Tibial artery (tissue), 4 donors: ENCODE results near the gene HES5.
"Not testable (repeated sequence)": the region's sequence is repeated elsewhere in the genome, so short reads cannot be mapped to it uniquely, and the experiment has no call there.

Experiments used
- DNase-seq, 2 donors: peaks; one replicate each; pipeline ENCODE4 v3.0.0-alpha.2; 2019
- H3K27ac ChIP-seq, 2 donors: fragments of 200-600 bp; sonication (generic) in 1 of 2; 1 replicate in 1 of 2; 2 replicates in 1 of 2; pipeline ENCODE4 v1.5.1; 2018 to 2019; ENCODE audit warnings: mild to moderate bottlenecking in 1 of 2
- H3K27me3 ChIP-seq, 2 donors: fragments of 200-600 bp; sonication (generic) in 1 of 2; one replicate each; pipeline versions ENCODE4 v1.5.1 to v1.6.0; 2016 to 2019
- H3K36me3 ChIP-seq, 3 donors: fragments of 200-600 bp; sonication (generic) in 2 of 3; one replicate each; pipeline ENCODE4 v1.5.1; 2016 to 2019; ENCODE audit warnings: mild to moderate bottlenecking in 2 of 3
- H3K4me1 ChIP-seq, 4 donors: fragments of 200-600 bp; sonication (generic) in 2 of 4; 1 replicate in 3 of 4; 2 replicates in 1 of 4; pipeline ENCODE4 v1.5.1; 2016 to 2019
- H3K4me3 ChIP-seq, 2 donors: fragments of 200-600 bp; sonication (generic) in 1 of 2; 1 replicate in 1 of 2; 2 replicates in 1 of 2; pipeline ENCODE4 v1.5.1; 2018 to 2019; ENCODE audit warnings: mild to moderate bottlenecking in 2 of 2
- H3K9me3 ChIP-seq, 3 donors: fragments of 200-600 bp; sonication (generic) in 1 of 3; one replicate each; pipeline ENCODE4 v1.5.1; 2016 to 2019
- intact Hi-C: fragments of 100-400 bp; cut with DNase I; formaldehyde crosslinking; loops from one replicate; pipeline ENCODE4 v1.15.0; 2023; ENCODE audit warnings: low total_unique reads
- TF ChIP-seq, protein P1 (sequence below), 2 experiments: fragments of 200-600 bp in 1 of 2; fragments of 450-650 bp in 1 of 2; IDR thresholded peaks; one replicate each; pipeline ENCODE4 v1.5.1; 2017 to 2019; ENCODE audit warnings: antibody characterized with exemption in 2 of 2, mild to moderate bottlenecking in 1 of 2, moderate library complexity in 1 of 2

The HES5 gene

DNA sequence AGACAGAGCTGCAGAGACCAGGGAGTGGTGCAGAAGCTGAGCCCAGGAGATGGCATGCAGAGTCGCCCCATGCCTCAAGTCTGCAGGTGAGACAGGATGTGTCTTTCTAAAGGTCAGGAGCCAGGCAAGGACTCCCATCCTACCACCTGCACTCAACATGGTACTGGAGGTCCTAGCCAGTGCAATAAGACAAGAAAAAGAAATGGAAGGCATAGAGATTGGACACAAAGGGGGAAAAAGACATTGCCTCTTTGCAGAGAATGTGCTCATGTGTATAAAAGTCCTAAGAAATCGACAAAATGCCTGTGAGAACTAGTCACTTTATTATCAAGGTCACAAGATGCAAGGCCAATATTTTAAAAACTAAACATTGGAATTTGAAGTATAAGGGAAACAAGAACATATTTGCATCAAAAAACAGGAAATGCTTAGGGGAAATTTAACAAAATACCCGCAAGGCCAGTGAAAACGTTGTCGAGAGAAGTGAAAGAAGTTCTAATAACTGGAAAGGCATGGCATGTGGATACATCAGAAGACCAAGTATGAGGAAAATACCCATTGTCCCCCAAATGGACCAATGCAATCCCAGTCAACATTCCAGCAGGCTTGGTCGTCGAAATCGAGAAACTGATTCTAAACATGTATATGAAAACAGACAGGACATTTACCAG lies 43.3 kb upstream of the HES5 start:
- TF ChIP-seq, protein P1, sequence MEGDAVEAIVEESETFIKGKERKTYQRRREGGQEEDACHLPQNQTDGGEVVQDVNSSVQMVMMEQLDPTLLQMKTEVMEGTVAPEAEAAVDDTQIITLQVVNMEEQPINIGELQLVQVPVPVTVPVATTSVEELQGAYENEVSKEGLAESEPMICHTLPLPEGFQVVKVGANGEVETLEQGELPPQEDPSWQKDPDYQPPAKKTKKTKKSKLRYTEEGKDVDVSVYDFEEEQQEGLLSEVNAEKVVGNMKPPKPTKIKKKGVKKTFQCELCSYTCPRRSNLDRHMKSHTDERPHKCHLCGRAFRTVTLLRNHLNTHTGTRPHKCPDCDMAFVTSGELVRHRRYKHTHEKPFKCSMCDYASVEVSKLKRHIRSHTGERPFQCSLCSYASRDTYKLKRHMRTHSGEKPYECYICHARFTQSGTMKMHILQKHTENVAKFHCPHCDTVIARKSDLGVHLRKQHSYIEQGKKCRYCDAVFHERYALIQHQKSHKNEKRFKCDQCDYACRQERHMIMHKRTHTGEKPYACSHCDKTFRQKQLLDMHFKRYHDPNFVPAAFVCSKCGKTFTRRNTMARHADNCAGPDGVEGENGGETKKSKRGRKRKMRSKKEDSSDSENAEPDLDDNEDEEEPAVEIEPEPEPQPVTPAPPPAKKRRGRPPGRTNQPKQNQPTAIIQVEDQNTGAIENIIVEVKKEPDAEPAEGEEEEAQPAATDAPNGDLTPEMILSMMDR (IDR thresholded peaks at IDR 0.05) = no peak
- Histone ChIP-seq H3K9me3 (peaks cover 0 to 4% (median 0%) of the 10 kb centered on the region in 3 donors), H3K4me1 (peaks cover 0 to 7% (median 0%) of the 10 kb centered on the region in 4 donors), H3K27me3 (peaks cover 0 to 16% of the 10 kb centered on the region in 2 donors), H3K36me3 (no peaks in the 10 kb centered on the region), H3K27ac (no peak overlapping the region), H3K4me3 (no peak overlapping the region)
- intact Hi-C loops = no loop called here
- no peak for DNase-seq

DNA sequence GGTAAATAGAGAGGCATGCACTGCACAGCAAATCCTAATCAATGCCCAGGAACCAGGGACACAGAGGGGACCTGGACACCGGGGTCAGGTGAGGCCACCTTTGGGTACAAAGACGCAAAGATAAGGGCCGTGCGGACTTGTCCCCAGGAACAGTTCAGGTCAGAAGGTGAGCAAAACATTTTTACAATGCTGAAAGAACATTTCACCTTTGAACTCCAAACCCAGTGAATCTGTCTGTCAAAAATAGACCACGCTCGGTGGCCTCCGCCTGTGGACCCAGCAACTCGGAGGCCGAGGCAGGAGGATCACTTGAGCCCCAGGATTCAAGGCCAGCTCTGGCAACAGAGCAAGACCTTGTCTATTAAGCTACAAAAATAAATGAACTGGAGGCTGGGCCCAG lies 41.3 kb upstream of the HES5 start:
- peaks cover 0 to 21% of the 10 kb centered on the region in 2 donors for H3K27me3 ChIP-seq
- H3K36me3 ChIP-seq = no peaks in the 10 kb centered on the region
- TF ChIP-seq, protein P1 (IDR thresholded peaks at IDR 0.05) = no peak
- H3K27ac ChIP-seq = no peak overlapping the region
- no peaks in the 10 kb centered on the region for H3K4me1 ChIP-seq
- intact Hi-C loops = no loop called here
- DNase-seq = no peak
- peaks cover 0 to 4% (median 0%) of the 10 kb centered on the region in 3 donors for H3K9me3 ChIP-seq
- H3K4me3 ChIP-seq = no peak overlapping the region

DNA sequence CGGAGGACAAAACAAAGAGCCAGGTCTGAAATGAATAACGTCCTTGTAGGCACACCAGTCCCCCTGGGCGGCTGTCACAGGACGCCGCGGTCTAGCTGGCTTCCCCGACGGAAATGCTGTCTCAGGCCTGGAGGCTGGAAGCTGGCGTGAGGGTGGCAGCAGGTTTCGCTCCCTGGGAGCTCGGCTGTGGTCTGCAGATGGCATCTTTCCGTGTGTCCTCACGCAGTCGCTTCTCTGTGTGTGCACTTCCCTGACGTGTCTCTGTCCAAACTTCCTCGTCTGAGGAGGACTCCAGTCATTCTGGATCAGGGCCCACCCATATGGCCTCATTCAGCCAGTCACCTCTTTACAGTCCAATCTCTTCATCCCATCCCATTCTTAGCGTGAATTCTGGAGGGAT lies 40.3 kb upstream of the HES5 start:
- no peak for DNase-seq
- Histone ChIP-seq H3K27me3 (peaks cover 0 to 19% of the 10 kb centered on the region in 2 donors), H3K4me1 (no peaks in the 10 kb centered on the region), H3K9me3 (peaks cover 0 to 4% (median 0%) of the 10 kb centered on the region in 3 donors), H3K27ac (no peak overlapping the region), H3K36me3 (no peaks in the 10 kb centered on the region), H3K4me3 (no peak overlapping the region)
- TF ChIP-seq, protein P1 (IDR thresholded peaks at IDR 0.05) = no peak
- intact Hi-C loops = no loop called here

DNA sequence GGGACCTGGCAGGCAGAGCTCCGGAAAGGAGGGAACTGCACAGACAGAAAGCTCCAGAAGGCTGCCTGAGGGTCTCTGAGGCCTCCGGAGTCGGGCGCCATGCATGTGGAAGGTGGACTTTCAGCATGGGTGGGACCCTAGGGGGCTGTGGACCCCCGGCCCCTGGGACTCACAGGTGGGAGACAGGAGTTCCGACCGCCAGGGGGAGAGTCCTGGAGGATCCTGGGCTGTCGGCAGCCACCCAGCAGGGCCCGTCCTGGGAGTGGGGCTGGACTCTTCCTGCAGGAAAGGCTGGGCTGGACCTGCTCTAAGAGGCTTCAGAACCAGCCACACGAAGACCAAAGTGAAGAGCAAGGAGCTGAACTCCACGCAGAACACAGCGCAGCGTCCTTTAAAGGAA lies 39.6 kb upstream of the HES5 start:
- H3K9me3 ChIP-seq, intact Hi-C loops, H3K36me3 ChIP-seq, H3K4me1 ChIP-seq, H3K4me3 ChIP-seq, H3K27ac ChIP-seq, DNase-seq: not testable (repeated sequence)
- peaks cover 0 to 23% of the 10 kb centered on the region in 2 donors for H3K27me3 ChIP-seq

DNA sequence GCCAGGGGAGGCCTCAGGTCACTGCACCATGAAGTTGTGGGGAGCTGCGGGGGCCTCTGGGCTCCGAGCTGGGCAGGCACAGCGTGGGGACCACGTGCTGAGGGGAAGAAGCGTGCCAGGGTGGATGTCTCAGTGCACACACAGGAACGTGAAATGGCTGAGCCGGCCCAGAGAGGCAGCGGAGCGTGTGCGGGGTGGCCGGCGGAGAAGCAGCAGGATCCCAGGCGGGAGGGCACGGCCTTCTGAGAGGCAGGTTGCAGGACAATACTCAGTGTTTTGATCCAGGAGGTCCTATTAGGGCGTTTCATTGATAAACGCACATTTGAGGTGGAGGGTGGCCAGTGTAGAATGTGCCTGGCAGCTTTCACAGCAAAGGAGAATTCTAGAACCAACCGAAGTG lies 39.0 kb upstream of the HES5 start:
- Histone ChIP-seq H3K27ac (no peak overlapping the region), H3K9me3 (peaks cover 0 to 4% (median 0%) of the 10 kb centered on the region in 3 donors), H3K4me3 (no peak overlapping the region), H3K4me1 (no peaks in the 10 kb centered on the region), H3K36me3 (no peaks in the 10 kb centered on the region), H3K27me3 (peaks cover 0 to 25% of the 10 kb centered on the region in 2 donors)
- TF ChIP-seq, protein P1 (IDR thresholded peaks at IDR 0.05) = no peak
- intact Hi-C loops = no loop called here
- no peak for DNase-seq

DNA sequence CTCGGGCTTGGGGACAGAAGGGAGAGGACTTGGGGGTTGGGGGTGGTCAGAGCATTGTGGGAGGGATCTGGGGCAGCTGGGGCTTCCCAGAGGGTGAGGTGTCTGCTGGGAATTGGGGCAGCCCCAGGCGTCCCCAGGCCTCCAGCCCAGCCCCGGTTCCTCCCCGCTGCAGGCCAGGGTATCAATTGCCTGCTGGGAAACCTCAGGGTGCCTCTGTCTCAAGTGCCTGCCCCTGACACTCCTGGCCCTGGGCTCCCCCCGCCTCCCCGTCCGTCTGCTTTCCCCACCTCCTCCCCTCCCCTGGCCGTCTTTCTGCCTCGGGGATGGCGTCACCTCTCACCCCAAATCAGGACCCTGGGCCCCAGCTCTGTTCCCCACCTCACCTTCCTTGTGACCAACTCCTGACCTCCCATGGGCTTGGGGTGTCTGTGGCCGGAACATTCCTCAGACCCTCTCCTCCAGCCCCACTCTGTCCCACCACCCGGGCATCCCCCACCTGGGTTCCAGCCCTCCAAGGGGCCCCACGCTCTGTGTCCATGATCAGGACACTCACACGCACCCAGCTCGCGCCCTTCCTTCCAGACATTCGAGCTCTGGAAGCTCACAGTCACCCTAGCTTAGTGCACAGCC lies 38.2 kb upstream of the HES5 start:
- not testable (repeated sequence) for DNase-seq

More for the DNA sequence above, 38.2 kb upstream of the HES5 start:
- H3K9me3 ChIP-seq, H3K4me3 ChIP-seq, H3K27ac ChIP-seq, intact Hi-C loops, H3K4me1 ChIP-seq, H3K36me3 ChIP-seq: not testable (repeated sequence)
- peaks cover 0 to 25% of the 10 kb centered on the region in 2 donors for H3K27me3 ChIP-seq
